ENCODE measurements around the gene C1orf94. TPM values are rescaled to one million over a fixed set of nuclear protein-coding genes. Genes with fewer than 3 reads are reported as not detected.

The C1orf94 gene
- total RNA-seq, 1 donor from 2014 or later: not detected

DNA sequence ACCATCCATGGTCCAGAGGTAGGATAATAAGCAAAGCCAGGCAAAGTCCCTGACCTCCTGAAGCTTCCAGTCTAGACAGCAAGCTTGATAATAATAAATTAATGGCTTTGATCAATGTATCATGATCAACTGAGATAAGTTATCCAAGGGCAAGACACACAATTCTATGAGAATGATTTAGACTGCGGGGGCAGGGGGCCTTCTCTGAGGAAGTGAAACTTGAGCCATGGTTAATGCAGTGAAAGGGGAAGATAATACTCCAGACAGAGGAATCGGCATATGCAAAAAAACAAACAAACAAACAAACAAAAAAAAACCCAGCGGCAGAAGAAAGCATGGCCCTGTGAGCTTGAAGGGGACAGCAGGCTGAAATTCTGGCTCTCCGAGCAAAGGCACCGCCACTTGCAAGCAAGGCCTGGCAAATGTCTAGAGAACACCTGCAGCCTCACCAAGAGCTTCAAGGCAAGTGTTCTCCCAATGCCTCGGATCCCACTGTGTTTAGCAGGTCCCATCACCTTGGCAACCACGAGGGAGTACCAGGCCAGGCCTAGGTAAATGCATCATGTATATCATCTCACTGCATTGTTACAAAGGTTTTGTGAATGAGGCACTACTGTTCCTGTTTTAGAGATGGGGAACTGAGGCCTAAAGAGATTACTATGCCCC, 36.6 kb upstream of the C1orf94 start:
- no peaks in the 10 kb centered on the region for H3K27me3 Mint-ChIP-seq (ENCODE audit: unreplicated experiment)

DNA sequence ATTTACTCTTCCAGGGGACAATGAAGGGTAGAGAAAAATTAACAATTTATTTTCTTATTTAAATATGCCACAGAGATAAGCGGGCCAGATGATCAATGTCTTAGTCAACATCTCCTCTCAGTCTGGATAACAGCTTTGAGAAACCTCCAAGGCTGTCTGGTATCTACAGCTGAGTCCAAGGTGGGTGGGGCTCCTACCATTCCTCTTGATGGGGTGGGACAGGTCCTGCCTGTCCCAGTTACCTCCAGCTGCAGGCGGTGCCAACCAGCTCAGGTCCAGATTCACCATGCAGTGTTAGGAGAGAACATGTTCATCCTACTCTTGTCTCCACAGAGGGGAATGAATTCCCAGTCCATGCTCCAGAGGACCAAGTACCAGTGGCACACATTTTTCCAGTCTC, 32.7 kb upstream of the C1orf94 start:
- H3K4me1 Mint-ChIP-seq (ENCODE audit: unreplicated experiment): no peaks in the 10 kb centered on the region
- TF ChIP-seq, protein P1, sequence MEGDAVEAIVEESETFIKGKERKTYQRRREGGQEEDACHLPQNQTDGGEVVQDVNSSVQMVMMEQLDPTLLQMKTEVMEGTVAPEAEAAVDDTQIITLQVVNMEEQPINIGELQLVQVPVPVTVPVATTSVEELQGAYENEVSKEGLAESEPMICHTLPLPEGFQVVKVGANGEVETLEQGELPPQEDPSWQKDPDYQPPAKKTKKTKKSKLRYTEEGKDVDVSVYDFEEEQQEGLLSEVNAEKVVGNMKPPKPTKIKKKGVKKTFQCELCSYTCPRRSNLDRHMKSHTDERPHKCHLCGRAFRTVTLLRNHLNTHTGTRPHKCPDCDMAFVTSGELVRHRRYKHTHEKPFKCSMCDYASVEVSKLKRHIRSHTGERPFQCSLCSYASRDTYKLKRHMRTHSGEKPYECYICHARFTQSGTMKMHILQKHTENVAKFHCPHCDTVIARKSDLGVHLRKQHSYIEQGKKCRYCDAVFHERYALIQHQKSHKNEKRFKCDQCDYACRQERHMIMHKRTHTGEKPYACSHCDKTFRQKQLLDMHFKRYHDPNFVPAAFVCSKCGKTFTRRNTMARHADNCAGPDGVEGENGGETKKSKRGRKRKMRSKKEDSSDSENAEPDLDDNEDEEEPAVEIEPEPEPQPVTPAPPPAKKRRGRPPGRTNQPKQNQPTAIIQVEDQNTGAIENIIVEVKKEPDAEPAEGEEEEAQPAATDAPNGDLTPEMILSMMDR (IDR thresholded peaks at IDR 0.05): no peak
- no peak overlapping the region for H3K4me3 Mint-ChIP-seq (ENCODE audit: unreplicated experiment)
- H3K27me3 Mint-ChIP-seq (ENCODE audit: unreplicated experiment): no peaks in the 10 kb centered on the region
- DNase-seq (ENCODE audit: extremely low spot score, unreplicated experiment): no peak
- no peaks in the 10 kb centered on the region for H3K36me3 Mint-ChIP-seq (ENCODE audit: unreplicated experiment)
- H3K9me3 Mint-ChIP-seq (ENCODE audit: unreplicated experiment): peaks cover 7% of the 10 kb centered on the region
- no peak overlapping the region for H3K27ac Mint-ChIP-seq (ENCODE audit: unreplicated experiment)

More for the DNA sequence above, 36.6 kb upstream of the C1orf94 start:
- Mint-ChIP-seq H3K4me3 (ENCODE audit: unreplicated experiment) (no peak overlapping the region), H3K36me3 (ENCODE audit: unreplicated experiment) (no peaks in the 10 kb centered on the region), H3K4me1 (ENCODE audit: unreplicated experiment) (no peaks in the 10 kb centered on the region), H3K27ac (ENCODE audit: unreplicated experiment) (no peak overlapping the region), H3K9me3 (ENCODE audit: unreplicated experiment) (peaks cover 7% of the 10 kb centered on the region)
- DNase-seq (ENCODE audit: extremely low spot score, unreplicated experiment): peak; percentile 38
- TF ChIP-seq, protein P1 (IDR thresholded peaks at IDR 0.05): no peak

DNA sequence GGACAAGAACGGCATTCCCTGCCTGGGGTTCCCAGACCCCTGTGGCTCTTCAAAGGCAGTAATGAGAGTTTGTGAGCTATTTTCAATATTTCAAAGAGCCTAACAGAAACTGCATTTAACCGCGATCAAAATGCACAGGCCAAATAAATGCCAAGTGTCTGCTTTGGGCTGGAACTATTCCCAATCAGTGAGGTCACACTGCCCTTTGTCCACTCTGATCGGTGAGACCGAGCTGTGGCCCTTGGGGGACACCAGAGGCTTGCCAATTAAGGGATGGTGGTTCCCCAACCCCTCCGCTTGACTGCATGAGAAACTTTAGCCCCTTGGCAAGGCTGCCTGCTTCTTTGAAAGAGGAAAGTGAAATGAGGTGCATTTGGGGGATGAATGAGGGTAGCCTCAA, 31.9 kb upstream of the C1orf94 start:
- no peak overlapping the region for H3K27ac Mint-ChIP-seq (ENCODE audit: unreplicated experiment)
- no peak overlapping the region for H3K4me3 Mint-ChIP-seq (ENCODE audit: unreplicated experiment)
- no peaks in the 10 kb centered on the region for H3K27me3 Mint-ChIP-seq (ENCODE audit: unreplicated experiment)
- H3K36me3 Mint-ChIP-seq (ENCODE audit: unreplicated experiment): no peaks in the 10 kb centered on the region
- no peaks in the 10 kb centered on the region for H3K4me1 Mint-ChIP-seq (ENCODE audit: unreplicated experiment)
- H3K9me3 Mint-ChIP-seq (ENCODE audit: unreplicated experiment): peaks cover 7% of the 10 kb centered on the region
- DNase-seq (ENCODE audit: extremely low spot score, unreplicated experiment): no peak
- TF ChIP-seq, protein P1 (IDR thresholded peaks at IDR 0.05): no peak

DNA sequence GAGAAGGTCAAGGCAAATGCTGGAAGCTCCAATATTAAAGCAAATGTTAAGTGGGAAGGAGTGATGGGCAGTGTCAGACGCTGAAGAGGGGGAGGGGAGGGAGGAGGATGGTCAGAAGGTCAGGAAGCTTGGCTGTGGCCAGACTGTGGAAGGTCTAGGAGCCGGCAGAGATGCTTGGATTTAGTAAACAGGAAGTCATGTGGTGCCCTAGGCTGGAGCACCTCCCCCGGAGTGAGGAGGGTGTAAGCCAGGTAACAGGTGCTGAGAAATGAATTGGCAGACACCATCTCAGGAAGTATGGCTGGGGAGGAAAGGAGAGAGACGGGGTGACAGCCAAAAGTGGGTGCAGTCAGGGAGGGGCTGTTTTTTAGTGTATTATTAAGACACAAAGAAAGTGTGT, 29.4 kb upstream of the C1orf94 start:
- TF ChIP-seq, protein P1 (IDR thresholded peaks at IDR 0.05): no peak
- Mint-ChIP-seq H3K4me3 (ENCODE audit: unreplicated experiment) (no peak overlapping the region), H3K27ac (ENCODE audit: unreplicated experiment) (no peak overlapping the region), H3K4me1 (ENCODE audit: unreplicated experiment) (no peaks in the 10 kb centered on the region), H3K27me3 (ENCODE audit: unreplicated experiment) (no peaks in the 10 kb centered on the region), H3K36me3 (ENCODE audit: unreplicated experiment) (no peaks in the 10 kb centered on the region), H3K9me3 (ENCODE audit: unreplicated experiment) (no peaks in the 10 kb centered on the region)
- DNase-seq (ENCODE audit: extremely low spot score, unreplicated experiment): no peak

DNA sequence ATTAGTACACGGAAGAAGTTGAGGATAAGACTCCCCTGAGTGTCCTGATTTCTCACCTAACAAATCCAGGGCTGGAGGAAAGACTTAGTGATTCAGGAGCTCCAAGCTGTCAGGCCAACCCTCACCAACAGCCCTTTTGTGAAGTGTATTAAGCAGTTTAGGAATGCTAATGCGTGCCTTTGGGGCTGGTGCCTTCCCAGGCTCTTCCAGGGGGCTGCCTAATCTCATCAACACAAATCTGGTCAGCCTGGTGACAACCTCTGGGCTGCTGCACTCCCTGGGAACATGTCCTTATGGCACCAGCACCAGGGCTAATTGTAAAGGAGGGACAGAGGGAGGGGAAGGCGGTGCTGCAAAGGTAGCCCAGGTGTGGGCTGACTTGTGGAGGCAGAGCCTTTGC, 27.2 kb upstream of the C1orf94 start:
- no peak overlapping the region for H3K4me3 Mint-ChIP-seq (ENCODE audit: unreplicated experiment)
- no peaks in the 10 kb centered on the region for H3K27me3 Mint-ChIP-seq (ENCODE audit: unreplicated experiment)
- peaks cover 4% of the 10 kb centered on the region for H3K9me3 Mint-ChIP-seq (ENCODE audit: unreplicated experiment)
- no peak for DNase-seq (ENCODE audit: extremely low spot score, unreplicated experiment)
- TF ChIP-seq, protein P1 (IDR thresholded peaks at IDR 0.05): no peak
- H3K36me3 Mint-ChIP-seq (ENCODE audit: unreplicated experiment): no peaks in the 10 kb centered on the region
- H3K4me1 Mint-ChIP-seq (ENCODE audit: unreplicated experiment): no peaks in the 10 kb centered on the region
- H3K27ac Mint-ChIP-seq (ENCODE audit: unreplicated experiment): no peak overlapping the region

Data from osteocyte (in vitro differentiated cells).